Measurements from ENCODE around the gene CHEK2.
"Not testable (repeated sequence)": the region's sequence is repeated elsewhere in the genome, so short reads cannot be mapped to it uniquely, and the experiment has no call there.

CHEK2 gene

GRCh38 chr22:28750471-28750881 lies 8.9 kb upstream of the CHEK2 start:
- Histone ChIP-seq H3K36me3 (replicated peaks) (peaks cover 8% of the 10 kb centered on the region), H3K27me3 (replicated peaks) (no peaks in the 10 kb centered on the region), H3K27ac (peak overlapping the region; percentile 28), H3K4me3 (ENCODE audit: low read depth, low read length) (no peak overlapping the region)
- in situ Hi-C loops (cut with HindIII; ENCODE audit: low pct_ligation_motif_present, low sequenced_read_pairs) = no loop called here
- TF ChIP-seq CTCF (IDR thresholded peaks at IDR 0.05; ENCODE audit: low read depth, low read length, missing control alignments) = no peak
- peak; percentile 72 for DNase-seq

GRCh38 chr22:28743852-28744251 lies 2.2 kb upstream of the CHEK2 start:
- Histone ChIP-seq H3K36me3 (replicated peaks) (peaks cover 10% of the 10 kb centered on the region), H3K27me3 (replicated peaks) (no peaks in the 10 kb centered on the region), H3K4me3 (ENCODE audit: low read depth, low read length) (no peak overlapping the region), H3K27ac (no peak overlapping the region)
- DNase-seq = no peak
- no peak for TF ChIP-seq CTCF (IDR thresholded peaks at IDR 0.05; ENCODE audit: low read depth, low read length, missing control alignments)
- in situ Hi-C loops (cut with HindIII; ENCODE audit: low pct_ligation_motif_present, low sequenced_read_pairs) = no loop called here

GRCh38 chr22:28742562-28742962 lies 942 bp upstream of the CHEK2 start:
- Histone ChIP-seq H3K27me3 (replicated peaks) (no peaks in the 10 kb centered on the region), H3K4me3 (ENCODE audit: low read depth, low read length) (peak overlapping the region; percentile 85), H3K27ac (peak overlapping the region; percentile 11), H3K36me3 (replicated peaks) (peaks cover 6% of the 10 kb centered on the region)
- DNase-seq = no peak
- no peak for TF ChIP-seq CTCF (IDR thresholded peaks at IDR 0.05; ENCODE audit: low read depth, low read length, missing control alignments)
- in situ Hi-C loops (cut with HindIII; ENCODE audit: low pct_ligation_motif_present, low sequenced_read_pairs) = no loop called here

GRCh38 chr22:28741200-28741784 lies 328 bp downstream of the CHEK2 start:
- in situ Hi-C loops (cut with HindIII; ENCODE audit: low pct_ligation_motif_present, low sequenced_read_pairs) = no loop called here
- TF ChIP-seq CTCF (IDR thresholded peaks at IDR 0.05; ENCODE audit: low read depth, low read length, missing control alignments) = no peak
- Histone ChIP-seq H3K4me3 (ENCODE audit: low read depth, low read length) (peak overlapping the region; percentile 85), H3K27me3 (replicated peaks) (no peaks in the 10 kb centered on the region), H3K36me3 (replicated peaks) (peaks cover 3% of the 10 kb centered on the region), H3K27ac (peak overlapping the region; percentile 19)
- no peak for DNase-seq

- H3K4me3 ChIP-seq (ENCODE audit: low read depth, low read length); DNase-seq; H3K36me3 ChIP-seq (replicated peaks); in situ Hi-C loops (cut with HindIII; ENCODE audit: low pct_ligation_motif_present, low sequenced_read_pairs); H3K27ac ChIP-seq; H3K27me3 ChIP-seq (replicated peaks): not testable (repeated sequence)
These were observed 2.7 kb downstream of the CHEK2 start for GRCh38 chr22:28738876-28739275.

- TF ChIP-seq CTCF (IDR thresholded peaks at IDR 0.05; ENCODE audit: low read depth, low read length, missing control alignments) = no peak
- in situ Hi-C loops (cut with HindIII; ENCODE audit: low pct_ligation_motif_present, low sequenced_read_pairs) = no loop called here
- Histone ChIP-seq H3K27ac (no peak overlapping the region), H3K36me3 (replicated peaks) (no peaks in the 10 kb centered on the region), H3K27me3 (replicated peaks) (no peaks in the 10 kb centered on the region), H3K4me3 (ENCODE audit: low read depth, low read length) (no peak overlapping the region)
- no peak for DNase-seq
These were observed 3.9 kb downstream of the CHEK2 start for GRCh38 chr22:28737701-28738100.
